K562 (cell line): ENCODE measurements around the gene LMOD1. TPM values are rescaled to one million over a fixed set of nuclear protein-coding genes. Genes with fewer than 3 reads are reported as not detected.

Experiments
- ATAC-seq: fragments of 200-7000 bp; cut with Tn5 transposase; 3 replicates; pipeline ENCODE4 v1.9.1; 2020; ENCODE audit warnings: moderate library complexity
- BruUV-seq: library from RNA; stranded (reverse); fragments of 400-500 nt; replicated peaks from 2 replicates; lab custom pipeline; 2021; lab: Mats Ljungman, UMichigan
- CTCF ChIA-PET: fragments of 300-600 bp; formaldehyde crosslinking; extraction: SDS; loops from one replicate; lab custom pipeline; 2021; ENCODE audit warnings: low intra/inter-chr PET ratio; lab: Yijun Ruan, JAX
- POLR2A ChIA-PET: fragments of 300-600, 350-650 bp; sonication (Branson Sonifier 250); formaldehyde crosslinking; extraction: SDS; loops from one replicate; lab custom pipeline; 2021; ENCODE audit warnings: antibody characterized with exemption, inconsistent platforms; lab: Yijun Ruan, JAX
- DNase-seq, 4 experiments: peaks; one replicate each; pipeline versions ENCODE4 v3.0.0 to v3.0.0-alpha.2; 2011 to 2018; ENCODE audit warnings: low spot score in 3 of 4, mixed read lengths in 3 of 4; ENCODE audit errors: extremely low read depth in 1 of 4
- FAIRE-seq: peaks from 2 replicates; lab custom pipeline; 2011; peaks lifted over from hg19 to GRCh38; lab: Jason Lieb, UNC
- H2AFZ ChIP-seq: 2 replicates; pipeline ENCODE4 v1.6.0; 2011; ENCODE audit warnings: low read depth, low read length, control low read depth, inconsistent platforms
- H3K27ac ChIP-seq: fragments of 200-600 bp; 3 replicates; pipeline ENCODE4 v1.8.0; 2011; ENCODE audit warnings: low read depth, mild to moderate bottlenecking, control low read depth, inconsistent platforms, low read length, moderate library complexity, mixed read lengths; ENCODE audit errors: extremely low read depth
- H3K27me3 ChIP-seq, 2 experiments: fragments of 300-600 bp in 1 of 2; 2 replicates in 1 of 2; 3 replicates in 1 of 2; pipeline versions ENCODE4 v1.6.0 to v1.8.0; 2011; ENCODE audit warnings: inconsistent platforms in 2 of 2, low read length in 2 of 2, mild to moderate bottlenecking in 1 of 2, mixed read lengths in 1 of 2, moderate library complexity in 1 of 2; ENCODE audit not compliant: control insufficient read depth in 2 of 2, insufficient read depth in 2 of 2
- H3K36me3 ChIP-seq: fragments of 300-600 bp; 3 replicates; pipeline ENCODE4 v1.8.0; 2011; ENCODE audit warnings: mild to moderate bottlenecking, low read length, inconsistent platforms; ENCODE audit not compliant: control insufficient read depth, insufficient read depth
- H3K4me1 ChIP-seq, 2 experiments: fragments of 200-600 bp in 1 of 2; replicated peaks in 1 of 2; 2 replicates in 1 of 2; 3 replicates in 1 of 2; pipeline versions ENCODE4 v1.5.1 to v1.8.0; 2011; ENCODE audit warnings: inconsistent platforms in 2 of 2, low read length in 2 of 2, mild to moderate bottlenecking in 1 of 2, mixed read lengths in 1 of 2, moderate library complexity in 1 of 2; ENCODE audit not compliant: control insufficient read depth in 2 of 2, insufficient read depth in 2 of 2
- H3K4me2 ChIP-seq: 2 replicates; pipeline ENCODE4 v1.6.1; 2011; ENCODE audit warnings: low read length, control low read depth, inconsistent platforms, mixed read lengths; ENCODE audit not compliant: insufficient read depth
- H3K4me3 ChIP-seq: fragments of 200-600 bp; sonication (generic), shearing (Covaris generic); 2 replicates; pipeline ENCODE4 v1.5.1; 2016; ENCODE audit warnings: control low read depth, inconsistent platforms
- H3K79me2 ChIP-seq: fragments of 200-600 bp; 3 replicates; pipeline ENCODE4 v1.8.0; 2011; ENCODE audit warnings: low read length, inconsistent platforms; ENCODE audit not compliant: control insufficient read depth, insufficient read depth
- H3K9ac ChIP-seq, 2 experiments: 2 replicates each; pipeline versions ENCODE4 v1.6.0 to v1.6.1; 2011; ENCODE audit warnings: low read depth in 2 of 2, low read length in 2 of 2, control low read depth in 1 of 2, inconsistent platforms in 1 of 2, mild to moderate bottlenecking in 1 of 2, mixed read lengths in 1 of 2; ENCODE audit not compliant: insufficient read depth in 1 of 2
- H3K9me1 ChIP-seq: one replicate; pipeline ENCODE4 v1.6.0; 2011; ENCODE audit warnings: inconsistent platforms, mild to moderate bottlenecking, low read length, moderate library complexity; ENCODE audit not compliant: control insufficient read depth, insufficient read depth
- H3K9me3 ChIP-seq: replicated peaks from 2 replicates; pipeline ENCODE4 v1.5.1; 2011; ENCODE audit warnings: low read depth, low read length, inconsistent platforms; ENCODE audit not compliant: control insufficient read depth, insufficient read depth
- H4K20me1 ChIP-seq: replicated peaks from 2 replicates; pipeline ENCODE4 v1.6.1; 2011; ENCODE audit warnings: low read length, inconsistent platforms, mixed read lengths; ENCODE audit not compliant: control insufficient read depth, insufficient read depth
- CC2D1A ChIP-seq: fragments of 450-650 bp; IDR thresholded peaks from 2 replicates; pipeline ENCODE4 v1.6.1; 2017; ENCODE audit warnings: mild to moderate bottlenecking
- FOXA1 ChIP-seq: fragments of 450-650 bp; IDR thresholded peaks from 2 replicates; pipeline ENCODE4 v1.6.1; 2016; ENCODE audit warnings: mild to moderate bottlenecking, borderline replicate concordance
- IFI16 ChIP-seq: fragments of 250-450 bp; sonication (Bioruptor Pico); IDR thresholded peaks from 2 replicates; pipeline ENCODE4 v2.1.2; 2022; ENCODE audit warnings: mild to moderate bottlenecking, inconsistent platforms
- MTA2 ChIP-seq: fragments of 450-650 bp; IDR thresholded peaks from 2 replicates; pipeline ENCODE4 v1.6.1; 2016; ENCODE audit warnings: low read depth
- NFRKB ChIP-seq: fragments of 450-650 bp; IDR thresholded peaks from 2 replicates; pipeline ENCODE4 v1.6.1; 2016; ENCODE audit warnings: low read depth
- PCBP1 ChIP-seq: fragments of 200-400 bp; formaldehyde crosslinking; IDR thresholded peaks from 2 replicates; pipeline ENCODE4 v1.6.1; 2018; ENCODE audit warnings: mild to moderate bottlenecking, low read depth, low read length; ENCODE audit not compliant: poor library complexity, severe bottlenecking
- SRSF3 ChIP-seq: fragments of 200-400 bp; formaldehyde crosslinking; IDR thresholded peaks from 2 replicates; pipeline ENCODE4 v1.6.1; 2016; ENCODE audit warnings: mild to moderate bottlenecking, low read length, moderate library complexity; ENCODE audit not compliant: insufficient read depth
- ZBTB1 ChIP-seq: sonication (generic); formaldehyde crosslinking; IDR thresholded peaks from 2 replicates; pipeline ENCODE4 v1.8.1; 2023; ENCODE audit warnings: missing genetic modification reagents, low read depth, mild to moderate bottlenecking, borderline replicate concordance
- ZBTB5 ChIP-seq: fragments of 450-650 bp; IDR thresholded peaks from 2 replicates; pipeline ENCODE4 v1.6.1; 2017; ENCODE audit warnings: antibody characterized with exemption
- ZBTB7A ChIP-seq: IDR thresholded peaks from 2 replicates; pipeline ENCODE4 v1.6.1; 2011; ENCODE audit warnings: low read depth, mild to moderate bottlenecking, low read length, moderate library complexity, borderline replicate concordance; ENCODE audit not compliant: control insufficient read depth
- ZHX1 ChIP-seq: fragments of 150-350 bp; conservative IDR thresholded peaks from 2 replicates; pipeline ENCODE4 v1.6.1; 2014; ENCODE audit warnings: low read length
- WGBS: fragments of 100-300 bp; shearing (Covaris generic); methylation state at CpG from one replicate; pipeline ENCODE4 v1.1.6; 2016; ENCODE audit warnings: low coverage, mixed read lengths; ENCODE audit not compliant: insufficient coverage; ENCODE audit errors: missing lambda C conversion rate; 5-methylcytosine and 5-hydroxymethylcytosine counted together
- in situ Hi-C: fragments of 300-500 bp; cut with MboI; formaldehyde crosslinking; loops from 4 replicates; pipeline ENCODE4 v1.15.0; 2018; ENCODE audit warnings: inconsistent platforms, mixed read lengths
- intact Hi-C: fragments of 100-400 bp; cut with micrococcal nuclease; formaldehyde crosslinking; loops from 2 replicates; pipeline ENCODE4 v1.14.2; 2022
- polyA plus RNA-seq, 8 experiments: library from polyadenylated mRNA; depleted of rRNA in 4 of 8; stranded (reverse) in 5 of 8; unstranded in 3 of 8; fragments of >200 nt; fragmentation: Nextera tagmentation in 2 of 8; fragmentation: Illumina TruSeq in 1 of 8; extraction: Ambion mirVana in 2 of 8; extraction: Trizol in 1 of 8; gene quantifications; 2 replicates each; pipeline versions ENCODE4 v1.2.1 to v1.2.3, GENCODE V29; 2011 to 2014; ENCODE audit warnings: inconsistent platforms in 1 of 8, missing spikeins in 1 of 8
- total RNA-seq, 7 experiments: library from RNA; depleted of rRNA in 6 of 7; stranded (reverse); fragments of >200 nt in 6 of 7; fragmentation: Illumina TruSeq in 2 of 7; extraction: Trizol in 2 of 7; gene quantifications; 2 replicates each; pipeline versions ENCODE4 v1.2.1 to v1.2.3, GENCODE V29; 2011 to 2021; ENCODE audit warnings: low replicate concordance in 1 of 7

Gene LMOD1
- total and polyA plus RNA-seq, 9 of the 15 experiments (the other 6 are each of a cell fraction or from before 2014, with no cell fraction given) = 0.03 to 0.54 (median 0.38) TPM; not detected in 1

GRCh38 chr1:201889090-201889968 lies 57.0 kb downstream of the LMOD1 start:
- Histone ChIP-seq H3K4me1 (peaks cover 32 to 43% of the 10 kb centered on the region in 2 experiments), H3K9me1 (no peaks in the 10 kb centered on the region), H2AFZ (peak overlapping the region; percentile 21; the same call in 1 of the 2 replicates), H3K27me3 (0 out of 5 replicates have a peak, but pooled peaks cover 0 to 4% of the 10 kb centered on the region in 2 experiments), H3K27ac (no peak overlapping the region), H3K4me3 (peak overlapping the region; percentile 14; the same call in 1 of the 2 replicates), H4K20me1 (no peaks in the 10 kb centered on the region), H3K79me2 (no peaks in the 10 kb centered on the region), H3K4me2 (no peak overlapping the region), H3K9me3 (no peaks in the 10 kb centered on the region), H3K9ac (peak overlapping the region in 1 of 2 experiments; percentile 57; a peak in 1 of 4 replicates), H3K36me3 (no peaks in the 10 kb centered on the region)
- in situ Hi-C loops = no loop called here
- FAIRE-seq (no peak), ATAC-seq (no peak), DNase-seq (no peak)
- CTCF ChIA-PET = no interaction called here
- TF ChIP-seq NFRKB = no peak
- no peak for TF ChIP-seq MTA2
- TF ChIP-seq ZBTB7A = 0 out of 2 replicates have a peak, but pooled peaks have one; percentile 5
- TF ChIP-seq IFI16 (CRISPR knock-in tag) = no peak
- no peak for TF ChIP-seq ZBTB1
- TF ChIP-seq ZBTB5 = no peak
- TF ChIP-seq CC2D1A = no peak
- no peak for TF ChIP-seq ZHX1
- TF ChIP-seq SRSF3 = no peak
- peak; percentile 41 for TF ChIP-seq PCBP1
- no peak for TF ChIP-seq FOXA1
- no TSS peak for BruUV-seq
- POLR2A ChIA-PET = interaction anchor here (0.6 to 1.0 kb wide), 4 partner anchors 11 to 95 kb away, joined by 3 to 4 read pairs (median 3); partner anchors contain the start of gene TIMM17A
- 55% methylated on average over 24 of the region's 33 CpGs for WGBS
- intact Hi-C loops = no loop called here
